GM13977 (cell line): Measurements from ENCODE around the gene UBE2M.

ENCODE experiments used
- DNase-seq: peaks from one replicate; pipeline ENCODE4 v3.0.0; 2012; ENCODE audit warnings: low spot score
- CTCF ChIP-seq: IDR thresholded peaks from 2 replicates; pipeline ENCODE4 v1.5.1; 2012; ENCODE audit warnings: mild to moderate bottlenecking, control low read depth; ENCODE audit not compliant: insufficient read depth; ENCODE audit errors: extremely low read depth, missing control alignments
- in situ Hi-C: fragments of 300-500 bp; cut with MboI; formaldehyde crosslinking; loops from one replicate; pipeline ENCODE4 v1.12.0; 2022; ENCODE audit warnings: low sequenced_read_pairs, low pct_unique_long_range_greater_than_20kb, mixed read lengths, inconsistent platforms; ENCODE audit not compliant: unreplicated experiment

The UBE2M gene

GRCh38 chr19:58535857-58536256 lies 22.6 kb downstream of the UBE2M start:
- no peak for DNase-seq
- in situ Hi-C loops: no loop called here
- TF ChIP-seq CTCF: no peak

GRCh38 chr19:58531034-58531840 lies 27.2 kb downstream of the UBE2M start:
- in situ Hi-C loops: no loop called here
- DNase-seq: no peak
- no peak for TF ChIP-seq CTCF

DNA sequence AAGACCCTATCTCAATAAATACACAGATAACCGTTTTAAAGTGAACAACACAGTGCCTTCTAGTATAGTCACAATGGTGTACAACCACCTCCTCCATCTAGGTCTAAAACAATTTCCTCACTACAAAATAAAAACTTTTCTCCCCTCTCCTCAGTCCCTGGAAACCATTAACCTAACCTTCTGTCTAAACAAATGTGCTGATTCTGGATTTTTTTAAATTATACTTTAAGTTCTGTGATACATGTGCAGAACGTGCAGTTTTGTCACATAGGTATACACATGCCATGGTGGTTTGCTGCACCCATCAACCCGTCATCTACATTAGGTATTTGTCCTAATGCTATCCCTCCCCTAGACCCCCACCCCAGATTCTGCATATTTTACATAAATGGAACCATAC lies 29.0 kb downstream of the UBE2M start:
- DNase-seq: no peak
- in situ Hi-C loops: no loop called here
- TF ChIP-seq CTCF: no peak

DNA sequence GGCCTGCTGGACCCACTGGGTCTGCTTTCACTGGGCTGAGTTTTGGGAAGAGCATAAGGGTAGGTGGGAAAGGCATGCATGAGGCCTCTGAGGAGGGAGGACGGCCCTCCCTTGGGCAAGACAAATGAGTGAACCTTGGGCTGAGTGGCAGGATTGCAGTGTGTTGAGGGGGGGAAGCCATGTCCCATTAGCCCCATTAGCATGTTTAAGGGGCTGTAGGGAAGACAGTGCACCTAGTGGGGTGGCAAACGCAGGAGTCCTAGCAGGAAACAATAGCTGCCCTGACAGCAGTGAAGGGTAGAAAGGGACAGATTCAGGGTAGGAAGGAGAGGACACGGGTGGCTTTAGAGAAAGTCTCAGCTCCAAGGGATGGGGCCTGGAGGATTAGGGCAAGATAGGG lies 35.7 kb downstream of the UBE2M start:
- in situ Hi-C loops: no loop called here
- no peak for TF ChIP-seq CTCF
- no peak for DNase-seq

- TF ChIP-seq CTCF: no peak
- DNase-seq: no peak
- in situ Hi-C loops: no loop called here
Measured at GRCh38 chr19:58521651-58522050, 36.8 kb downstream of the UBE2M start.

GRCh38 chr19:58520257-58520599 lies 38.2 kb downstream of the UBE2M start:
- in situ Hi-C loops: no loop called here
- no peak for DNase-seq

More at GRCh38 chr19:58520257-58520599, 38.2 kb downstream of the UBE2M start:
- TF ChIP-seq CTCF: no peak
